GM12878 (cell line): ENCODE results near the gene ACTR1A. TPM values are rescaled to one million over a fixed set of nuclear protein-coding genes. Genes with fewer than 3 reads are reported as not detected.

Source experiments
- ATAC-seq: fragments of 200-7000 bp; cut with Tn5 transposase; 3 replicates; pipeline ENCODE4 v1.9.1; 2020; ENCODE audit warnings: mild to moderate bottlenecking, moderate library complexity
- BruUV-seq: library from RNA; stranded (reverse); fragments of 400-500 nt; replicated peaks from 2 replicates; lab custom pipeline; 2021; lab: Mats Ljungman, UMichigan
- CTCF ChIA-PET: fragments of 300-600 bp; sonication (Branson Sonifier 250); formaldehyde crosslinking; extraction: SDS; loops from one replicate; lab custom pipeline; 2021; ENCODE audit warnings: inconsistent platforms; lab: Yijun Ruan, JAX
- POLR2A ChIA-PET: fragments of 350-600 bp; formaldehyde crosslinking; extraction: SDS; loops from one replicate; lab custom pipeline; 2021; ENCODE audit warnings: inconsistent platforms; lab: Charles Lee
- RAD21 ChIA-PET: fragments of 300-600 bp; sonication (Branson Sonifier 250); formaldehyde crosslinking; loops from one replicate; lab custom pipeline; 2023; ENCODE audit warnings: antibody characterized with exemption; ENCODE audit not compliant: unreplicated experiment; lab: Charles Lee
- SMC1A ChIA-PET: fragments of 300-600 bp; sonication (Branson Sonifier 250); formaldehyde crosslinking; loops from one replicate; lab custom pipeline; 2023; ENCODE audit not compliant: unreplicated experiment, uncharacterized antibody; lab: Charles Lee
- DNase-seq: peaks from one replicate; pipeline ENCODE4 v3.0.0-alpha.2; 2011; ENCODE audit warnings: low read depth, low spot score
- FAIRE-seq: peaks from 3 replicates; lab custom pipeline; 2011; peaks lifted over from hg19 to GRCh38; lab: Jason Lieb, UNC
- H2AFZ ChIP-seq: 2 replicates; pipeline ENCODE4 v1.6.0; 2011; ENCODE audit warnings: low read depth, low read length, control low read depth; ENCODE audit not compliant: control insufficient read depth
- H3K27ac ChIP-seq: 2 replicates; pipeline ENCODE4 v1.5.1; 2011; ENCODE audit warnings: control low read depth; ENCODE audit not compliant: control insufficient read depth, insufficient read depth
- H3K27me3 ChIP-seq, 2 experiments: replicated peaks in 1 of 2; 2 replicates each; pipeline versions ENCODE4 v1.6.0 to v1.6.1; 2011; ENCODE audit warnings: low read length in 1 of 2; ENCODE audit not compliant: control insufficient read depth in 2 of 2, insufficient read depth in 2 of 2
- H3K36me3 ChIP-seq, 2 experiments: 2 replicates each; pipeline ENCODE4 v1.5.1; 2011; ENCODE audit warnings: low read length in 1 of 2; ENCODE audit not compliant: control insufficient read depth in 2 of 2, insufficient read depth in 2 of 2
- H3K4me1 ChIP-seq: 2 replicates; pipeline ENCODE4 v1.6.1; 2011; ENCODE audit warnings: mild to moderate bottlenecking, low read length, moderate library complexity, mixed read lengths; ENCODE audit not compliant: control insufficient read depth, insufficient read depth
- H3K4me2 ChIP-seq: 2 replicates; pipeline ENCODE4 v1.6.0; 2011; ENCODE audit warnings: control low read depth; ENCODE audit not compliant: control insufficient read depth, insufficient read depth
- H3K4me3 ChIP-seq: fragments of 200-600 bp; sonication (generic); 2 replicates; pipeline ENCODE4 v1.5.1; 2016
- H3K79me2 ChIP-seq: 2 replicates; pipeline ENCODE4 v1.6.0; 2011; ENCODE audit warnings: low read length; ENCODE audit not compliant: control insufficient read depth, insufficient read depth
- H3K9ac ChIP-seq: 2 replicates; pipeline ENCODE4 v1.8.0; 2011; ENCODE audit warnings: low read length, control low read depth, mixed read lengths; ENCODE audit not compliant: control insufficient read depth, insufficient read depth
- H3K9me3 ChIP-seq: replicated peaks from 3 replicates; pipeline ENCODE4 v1.5.1; 2011; ENCODE audit warnings: mild to moderate bottlenecking, low read length; ENCODE audit not compliant: control insufficient read depth, insufficient read depth
- H4K20me1 ChIP-seq: 2 replicates; pipeline ENCODE4 v1.6.0; 2011; ENCODE audit not compliant: control insufficient read depth, insufficient read depth
- DPF2 ChIP-seq: fragments of 450-650 bp; IDR thresholded peaks from 2 replicates; pipeline ENCODE4 v1.6.1; 2017; ENCODE audit warnings: mild to moderate bottlenecking
- IRF4 ChIP-seq: IDR thresholded peaks from 2 replicates; pipeline ENCODE4 v1.6.1; 2011; ENCODE audit warnings: low read depth, low read length
- LARP7 ChIP-seq: fragments of 450-650 bp; IDR thresholded peaks from 2 replicates; pipeline ENCODE4 v1.6.1; 2017; ENCODE audit warnings: mild to moderate bottlenecking
- SKIL ChIP-seq: fragments of 450-650 bp; IDR thresholded peaks from 2 replicates; pipeline ENCODE4 v1.6.1; 2017; ENCODE audit warnings: mild to moderate bottlenecking, low read depth, inconsistent platforms; ENCODE audit not compliant: poor library complexity, severe bottlenecking
- TBL1XR1 ChIP-seq: IDR thresholded peaks from 2 replicates; pipeline ENCODE4 v1.6.1; 2012; ENCODE audit warnings: low read depth, low read length, improper control_type of control experiment
- ZNF592 ChIP-seq: fragments of 450-650 bp; IDR thresholded peaks from 2 replicates; pipeline ENCODE4 v1.6.1; 2017; ENCODE audit warnings: mild to moderate bottlenecking, moderate library complexity
- WGBS: methylation state at CpG from one replicate; pipeline ENCODE4 v1.1.6; 2016; ENCODE audit warnings: low lambda C conversion rate; ENCODE audit not compliant: insufficient replicate concordance, insufficient coverage; ENCODE audit errors: missing lambda C conversion rate; 5-methylcytosine and 5-hydroxymethylcytosine counted together
- in situ Hi-C: fragments of 300-500 bp; cut with MboI; formaldehyde crosslinking; loops from 9 replicates; pipeline ENCODE4 v1.14.3; 2018; ENCODE audit warnings: mixed read lengths
- intact Hi-C: fragments of 100-400 bp; cut with micrococcal nuclease; formaldehyde crosslinking; loops from one replicate; pipeline ENCODE4 v1.14.2; 2022; ENCODE audit not compliant: unreplicated experiment
- polyA plus RNA-seq, 11 experiments: library from polyadenylated mRNA; depleted of rRNA in 4 of 11; unstranded in 6 of 11; stranded (reverse) in 5 of 11; fragments of >200 nt; fragmentation: Nextera tagmentation in 4 of 11; fragmentation: Illumina TruSeq in 1 of 11; extraction: Ambion mirVana in 4 of 11; extraction: Trizol in 1 of 11; gene quantifications; 1 replicate in 1 of 11; 2 replicates in 10 of 11; pipeline versions ENCODE4 v1.2.1 to v1.2.3, GENCODE V29; 2011 to 2016; ENCODE audit warnings: inconsistent platforms in 2 of 11, missing spikeins in 2 of 11, low read depth in 1 of 11
- total RNA-seq, 4 experiments: library from RNA; depleted of rRNA in 3 of 4; stranded (reverse); fragments of >200 nt in 3 of 4; fragmentation: Illumina TruSeq in 1 of 4; extraction: Trizol in 1 of 4; gene quantifications; 2 replicates each; pipeline versions ENCODE4 v1.2.1 to v1.2.3, GENCODE V29; 2013 to 2021

Gene ACTR1A
- total and polyA plus RNA-seq, 10 of the 15 experiments (the other 5 are each of a cell fraction or from before 2014, with no cell fraction given), result 43.0 to 110 (median 78.9) TPM

- intact Hi-C loops (no loop called here), in situ Hi-C loops (no loop called here)
- Histone ChIP-seq H4K20me1 (no peaks in the 10 kb centered on the region), H3K4me3 (no peak overlapping the region), H3K27me3 (no peaks in the 10 kb centered on the region), H3K4me1 (no peaks in the 10 kb centered on the region), H3K27ac (no peak overlapping the region), H2AFZ (no peak overlapping the region), H3K36me3 (peaks cover 36 to 60% of the 10 kb centered on the region in 2 experiments), H3K4me2 (no peak overlapping the region), H3K79me2 (no peaks in the 10 kb centered on the region), H3K9me3 (no peaks in the 10 kb centered on the region), H3K9ac (no peak overlapping the region)
- DNase-seq (no peak), FAIRE-seq (no peak), ATAC-seq (no peak)
- 88% methylated on average over 18 of the region's 18 CpGs for WGBS
- ChIA-PET POLR2A (no interaction called here), SMC1A (interaction anchor here (1.0 kb wide), 1 partner anchor 94 kb away, joined by 3 read pairs; no protein-coding TSS in a partner anchor), CTCF (interaction anchor here (0.6 to 1.4 kb wide), 2 partner anchors 92 to 111 kb away, joined by 3 read pairs; no protein-coding TSS in a partner anchor), RAD21 (no interaction called here)
- no peak for TF ChIP-seq SKIL
- no peak for TF ChIP-seq IRF4
- no TSS peak for BruUV-seq
Measured at GRCh38 chr10:102485093-102485784, 17.3 kb downstream of the ACTR1A start.

GRCh38 chr10:102484021-102484420 is 18.5 kb downstream of the ACTR1A start:
- 98% methylated on average over 13 of the region's 13 CpGs for WGBS
- Histone ChIP-seq H3K27me3 (no peaks in the 10 kb centered on the region), H3K9me3 (no peaks in the 10 kb centered on the region), H3K79me2 (no peaks in the 10 kb centered on the region), H3K4me3 (no peak overlapping the region), H3K27ac (no peak overlapping the region), H3K36me3 (peaks cover 36 to 66% of the 10 kb centered on the region in 2 experiments), H4K20me1 (no peaks in the 10 kb centered on the region; the same call in 1 of the 2 replicates), H2AFZ (no peak overlapping the region), H3K4me2 (no peak overlapping the region), H3K9ac (no peak overlapping the region), H3K4me1 (no peaks in the 10 kb centered on the region)
- ChIA-PET SMC1A (interaction anchor here (1.7 kb wide), 1 partner anchor 253 kb away, joined by 6 read pairs; no protein-coding TSS in a partner anchor), RAD21 (no interaction called here), POLR2A (no interaction called here), CTCF (interaction anchor here (1.2 kb wide), 1 partner anchor 100 kb away, joined by 6 read pairs; no protein-coding TSS in a partner anchor)
- DNase-seq (no peak), ATAC-seq (no peak), FAIRE-seq (no peak)
- BruUV-seq, result no TSS peak
- in situ Hi-C loops, result no loop called here
- intact Hi-C loops, result no loop called here
- TF ChIP-seq TBL1XR1 (no peak), ZNF592 (no peak), DPF2 (no peak), LARP7 (no peak)
